ENCODE measurements around the gene ANAPC2.

ANAPC2 gene

DNA sequence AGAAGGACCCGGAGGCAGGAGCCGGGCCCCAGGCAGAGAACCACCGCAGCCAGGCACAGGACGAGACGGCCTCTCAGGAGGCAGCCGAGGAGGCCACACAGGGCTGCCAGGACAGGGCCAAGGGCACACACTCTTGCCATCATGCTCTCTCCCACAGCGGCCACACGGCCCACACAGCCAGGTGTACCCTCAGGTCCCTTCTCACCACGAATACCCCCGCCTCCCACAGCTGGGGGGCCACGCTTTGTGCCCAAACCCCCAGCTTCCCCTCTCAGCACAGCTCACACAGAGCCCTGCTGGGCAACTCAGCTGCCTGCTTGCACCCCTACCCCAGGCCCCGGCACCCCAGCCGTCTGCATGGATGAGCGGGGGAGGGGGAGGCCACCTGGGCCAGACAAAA lies 5.4 kb upstream of the ANAPC2 start:
- ChIA-PET POLR2A (interaction anchor here (1.6 to 1.7 kb wide), 2 partner anchors 44 to 64 kb away, joined by 3 to 5 read pairs; no protein-coding TSS in a partner anchor), CTCF (no interaction called here)
- no peak for DNase-seq (ENCODE audit: extremely low spot score)
- TF ChIP-seq ZNF384 (IDR thresholded peaks at IDR 0.05) (no peak), BHLHE40 (IDR thresholded peaks at IDR 0.05; ENCODE audit: borderline replicate concordance) (no peak), L3MBTL2 (conservative IDR thresholded peaks at IDR 0.05) (no peak), SP1 (IDR thresholded peaks at IDR 0.05) (no peak), TARDBP (IDR thresholded peaks at IDR 0.05) (no peak), FOXK2 (IDR thresholded peaks at IDR 0.05) (no peak)

DNA sequence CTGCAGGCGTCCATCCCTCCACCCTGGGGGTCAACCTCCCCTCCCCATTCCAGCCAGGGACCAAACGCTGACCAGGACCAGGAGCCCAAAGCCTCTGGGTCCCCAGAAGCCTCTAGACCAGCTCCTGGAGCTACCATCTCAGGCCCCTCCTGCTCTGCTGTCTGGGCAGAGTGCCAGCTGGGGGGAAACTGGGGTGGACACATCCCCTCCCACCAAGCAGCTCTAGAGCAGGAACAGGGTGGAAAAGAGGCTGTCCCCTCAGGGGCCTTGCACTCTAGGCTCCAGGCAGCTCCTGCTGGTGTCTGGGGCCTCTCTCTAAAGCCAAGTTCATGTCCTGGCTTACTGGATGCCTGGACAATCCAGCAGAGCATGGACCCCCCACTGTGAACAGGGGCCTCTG lies 4.5 kb upstream of the ANAPC2 start:
- CTCF ChIA-PET: no interaction called here
- no peak for TF ChIP-seq FOXA1 (IDR thresholded peaks at IDR 0.05)
- TF ChIP-seq ARNT (IDR thresholded peaks at IDR 0.05): no peak
- no peak for TF ChIP-seq BHLHE40 (IDR thresholded peaks at IDR 0.05; ENCODE audit: borderline replicate concordance)
- no peak for TF ChIP-seq FOXK2 (IDR thresholded peaks at IDR 0.05)
- TF ChIP-seq CTBP1 (IDR thresholded peaks at IDR 0.05; ENCODE audit: borderline replicate concordance): no peak
- no peak for TF ChIP-seq SUZ12 (IDR thresholded peaks at IDR 0.05)
- no peak for TF ChIP-seq L3MBTL2 (conservative IDR thresholded peaks at IDR 0.05)
- TF ChIP-seq ELF4 (IDR thresholded peaks at IDR 0.05): no peak
- no peak for TF ChIP-seq SP1 (IDR thresholded peaks at IDR 0.05)
- no peak for TF ChIP-seq TARDBP (IDR thresholded peaks at IDR 0.05)
- TF ChIP-seq HDGF (IDR thresholded peaks at IDR 0.05; ENCODE audit: borderline replicate concordance): no peak
- TF ChIP-seq, protein P1, sequence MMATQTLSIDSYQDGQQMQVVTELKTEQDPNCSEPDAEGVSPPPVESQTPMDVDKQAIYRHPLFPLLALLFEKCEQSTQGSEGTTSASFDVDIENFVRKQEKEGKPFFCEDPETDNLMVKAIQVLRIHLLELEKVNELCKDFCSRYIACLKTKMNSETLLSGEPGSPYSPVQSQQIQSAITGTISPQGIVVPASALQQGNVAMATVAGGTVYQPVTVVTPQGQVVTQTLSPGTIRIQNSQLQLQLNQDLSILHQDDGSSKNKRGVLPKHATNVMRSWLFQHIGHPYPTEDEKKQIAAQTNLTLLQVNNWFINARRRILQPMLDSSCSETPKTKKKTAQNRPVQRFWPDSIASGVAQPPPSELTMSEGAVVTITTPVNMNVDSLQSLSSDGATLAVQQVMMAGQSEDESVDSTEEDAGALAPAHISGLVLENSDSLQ (IDR thresholded peaks at IDR 0.05): no peak
- no peak for TF ChIP-seq LEF1 (IDR thresholded peaks at IDR 0.05; ENCODE audit: borderline replicate concordance)
- POLR2A ChIA-PET: interaction anchor here (1.5 to 1.7 kb wide), 2 partner anchors 63 to 106 kb away, joined by 4 to 5 read pairs; partner anchors contain the start of gene MAN1B1

DNA sequence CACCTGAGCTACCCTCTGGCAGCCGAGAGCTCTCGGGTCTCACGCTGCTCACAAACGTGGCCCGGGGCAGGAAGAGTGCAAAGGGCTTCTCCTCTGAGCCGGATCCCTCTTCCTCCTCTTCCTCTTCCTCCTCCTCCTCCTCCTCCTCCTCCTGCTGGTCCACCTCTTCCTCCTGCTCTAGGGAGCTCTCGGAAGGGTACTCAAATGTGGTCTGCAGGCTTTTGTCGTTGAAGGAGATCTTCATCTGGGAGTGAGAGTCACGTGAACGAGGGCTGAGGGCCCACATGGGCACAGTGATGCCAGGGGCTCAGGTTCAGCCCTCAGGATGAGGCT lies 4.1 kb upstream of the ANAPC2 start:
- no peak for TF ChIP-seq LEF1 (IDR thresholded peaks at IDR 0.05; ENCODE audit: borderline replicate concordance)
- TF ChIP-seq CTBP1 (IDR thresholded peaks at IDR 0.05; ENCODE audit: borderline replicate concordance): no peak
- TF ChIP-seq SUZ12 (IDR thresholded peaks at IDR 0.05): no peak
- TF ChIP-seq FOXA1 (IDR thresholded peaks at IDR 0.05): no peak
- TF ChIP-seq TARDBP (IDR thresholded peaks at IDR 0.05): no peak
- TF ChIP-seq ZNF384 (IDR thresholded peaks at IDR 0.05): no peak
- no peak for TF ChIP-seq FOXM1 (IDR thresholded peaks at IDR 0.05; ENCODE audit: borderline replicate concordance)
- TF ChIP-seq SP1 (IDR thresholded peaks at IDR 0.05): no peak
- TF ChIP-seq, protein P1 (IDR thresholded peaks at IDR 0.05): no peak
- TF ChIP-seq HDGF (IDR thresholded peaks at IDR 0.05; ENCODE audit: borderline replicate concordance): no peak
- TF ChIP-seq FOXK2 (IDR thresholded peaks at IDR 0.05): no peak
- no peak for TF ChIP-seq L3MBTL2 (conservative IDR thresholded peaks at IDR 0.05)
- TF ChIP-seq NFRKB (IDR thresholded peaks at IDR 0.05): no peak
- TF ChIP-seq ARNT (IDR thresholded peaks at IDR 0.05): no peak
- no peak for TF ChIP-seq BHLHE40 (IDR thresholded peaks at IDR 0.05; ENCODE audit: borderline replicate concordance)
- no peak for TF ChIP-seq ELF4 (IDR thresholded peaks at IDR 0.05)
- POLR2A ChIA-PET: interaction anchor here (1.5 to 1.7 kb wide), 3 partner anchors 13 to 106 kb away, joined by 4 to 6 read pairs (median 5); partner anchors contain the start of genes MAN1B1, NDOR1 and TMEM203
- DNase-seq (ENCODE audit: extremely low spot score): no peak
- CTCF ChIA-PET: interaction anchor here (0.6 kb wide), 1 partner anchor 688 kb away, joined by 3 read pairs; no protein-coding TSS in a partner anchor

More for the DNA sequence above, 4.5 kb upstream of the ANAPC2 start:
- DNase-seq (ENCODE audit: extremely low spot score): no peak

DNA sequence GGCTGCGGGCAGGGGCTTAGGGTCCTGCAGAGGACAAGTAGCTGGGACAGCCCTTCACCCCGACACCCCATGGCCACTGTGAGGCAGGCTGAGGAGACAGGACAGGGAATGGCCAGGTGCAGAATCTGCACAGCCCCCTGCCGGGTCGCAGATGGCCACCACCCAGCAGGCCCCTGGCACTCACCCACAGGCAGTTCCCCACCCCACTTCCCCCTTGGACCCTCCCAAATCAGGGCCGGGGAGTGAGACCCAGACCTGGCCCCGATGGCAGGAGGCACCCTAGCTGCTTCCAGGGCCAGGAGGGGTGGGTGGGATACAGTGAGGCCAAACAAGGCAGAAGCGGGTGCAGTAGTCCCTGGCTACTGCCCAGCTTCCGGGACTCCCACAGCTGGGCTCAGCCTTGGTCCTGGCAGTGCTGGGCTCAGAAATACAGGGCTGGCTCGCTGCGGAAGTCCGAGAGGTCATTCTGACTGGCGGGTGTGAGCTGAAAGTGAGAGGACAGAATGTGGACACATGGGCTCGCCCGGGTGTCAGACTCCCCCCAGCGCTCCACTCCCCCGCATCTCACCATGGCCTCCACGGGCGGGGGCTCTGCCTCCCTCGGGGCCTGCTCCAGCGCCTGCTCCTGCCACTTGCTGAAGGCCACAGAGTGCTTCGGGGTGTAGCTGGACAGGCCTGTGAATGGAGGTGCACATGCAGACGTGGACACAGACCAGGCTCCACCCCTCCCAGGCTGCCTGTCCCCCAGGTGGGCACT lies 3.5 kb upstream of the ANAPC2 start:
- ChIA-PET CTCF (interaction anchor here (0.6 kb wide), 1 partner anchor 689 kb away, joined by 3 read pairs; no protein-coding TSS in a partner anchor), POLR2A (interaction anchor here (1.3 to 2.0 kb wide), 5 partner anchors 9 to 105 kb away, joined by 3 to 6 read pairs (median 5); partner anchors contain the start of genes MAN1B1, NDOR1, TMEM203 and TPRN)
- TF ChIP-seq FOXK2 (IDR thresholded peaks at IDR 0.05) (no peak), ZNF384 (IDR thresholded peaks at IDR 0.05) (no peak), L3MBTL2 (conservative IDR thresholded peaks at IDR 0.05) (no peak), NFRKB (IDR thresholded peaks at IDR 0.05) (no peak), CTBP1 (IDR thresholded peaks at IDR 0.05; ENCODE audit: borderline replicate concordance) (no peak), ELF4 (IDR thresholded peaks at IDR 0.05) (no peak), LEF1 (IDR thresholded peaks at IDR 0.05; ENCODE audit: borderline replicate concordance) (no peak), SP1 (IDR thresholded peaks at IDR 0.05) (no peak)
- no peak for DNase-seq (ENCODE audit: extremely low spot score)

DNA sequence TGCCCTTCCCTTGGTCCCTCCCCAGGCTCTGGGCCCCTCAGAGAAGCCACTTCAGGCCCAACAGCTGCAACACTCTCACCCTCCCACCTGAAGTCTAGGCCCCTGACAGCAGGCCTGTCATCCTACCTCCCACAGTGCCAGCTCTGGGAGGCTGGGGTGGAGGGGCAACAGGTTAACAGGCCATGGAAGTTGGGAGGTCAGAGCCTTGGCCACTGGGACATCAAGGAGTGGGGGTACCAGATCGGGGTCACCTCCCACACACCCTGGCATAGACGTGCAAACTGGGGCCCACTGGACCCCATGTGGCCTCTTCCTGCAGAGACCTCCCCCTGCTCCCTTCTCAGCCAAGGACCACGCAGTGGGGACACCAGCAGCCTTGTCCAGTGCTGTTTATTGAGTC lies 2.9 kb upstream of the ANAPC2 start:
- POLR2A ChIA-PET: interaction anchor here (1.3 to 2.0 kb wide), 4 partner anchors 10 to 105 kb away, joined by 3 to 6 read pairs (median 4); partner anchors contain the start of genes MAN1B1, NDOR1, TMEM203 and TPRN
- no peak for DNase-seq (ENCODE audit: extremely low spot score)
- TF ChIP-seq, protein P1 (IDR thresholded peaks at IDR 0.05): no peak
- TF ChIP-seq SP1 (IDR thresholded peaks at IDR 0.05) (no peak), ELF4 (IDR thresholded peaks at IDR 0.05) (no peak), FOXA1 (IDR thresholded peaks at IDR 0.05) (no peak), ARNT (IDR thresholded peaks at IDR 0.05) (no peak), CTBP1 (IDR thresholded peaks at IDR 0.05; ENCODE audit: borderline replicate concordance) (no peak), TARDBP (IDR thresholded peaks at IDR 0.05) (no peak), SUZ12 (IDR thresholded peaks at IDR 0.05) (no peak), FOXK2 (IDR thresholded peaks at IDR 0.05) (no peak), L3MBTL2 (conservative IDR thresholded peaks at IDR 0.05) (no peak), ZNF384 (IDR thresholded peaks at IDR 0.05) (no peak), LEF1 (IDR thresholded peaks at IDR 0.05; ENCODE audit: borderline replicate concordance) (no peak), NFRKB (IDR thresholded peaks at IDR 0.05) (no peak), HDGF (IDR thresholded peaks at IDR 0.05; ENCODE audit: borderline replicate concordance) (no peak), FOXM1 (IDR thresholded peaks at IDR 0.05; ENCODE audit: borderline replicate concordance) (no peak), BHLHE40 (IDR thresholded peaks at IDR 0.05; ENCODE audit: borderline replicate concordance) (no peak)
- CTCF ChIA-PET: no interaction called here

Measured in HEK293T (cell line).